Measurements from ENCODE around the gene ANKUB1. TPM values are rescaled to one million over a fixed set of nuclear protein-coding genes. Genes with fewer than 3 reads are reported as not detected.
"Not testable (repeated sequence)": the region's sequence is repeated elsewhere in the genome, so short reads cannot be mapped to it uniquely, and the experiment has no call there.

The ANKUB1 gene, protein sequence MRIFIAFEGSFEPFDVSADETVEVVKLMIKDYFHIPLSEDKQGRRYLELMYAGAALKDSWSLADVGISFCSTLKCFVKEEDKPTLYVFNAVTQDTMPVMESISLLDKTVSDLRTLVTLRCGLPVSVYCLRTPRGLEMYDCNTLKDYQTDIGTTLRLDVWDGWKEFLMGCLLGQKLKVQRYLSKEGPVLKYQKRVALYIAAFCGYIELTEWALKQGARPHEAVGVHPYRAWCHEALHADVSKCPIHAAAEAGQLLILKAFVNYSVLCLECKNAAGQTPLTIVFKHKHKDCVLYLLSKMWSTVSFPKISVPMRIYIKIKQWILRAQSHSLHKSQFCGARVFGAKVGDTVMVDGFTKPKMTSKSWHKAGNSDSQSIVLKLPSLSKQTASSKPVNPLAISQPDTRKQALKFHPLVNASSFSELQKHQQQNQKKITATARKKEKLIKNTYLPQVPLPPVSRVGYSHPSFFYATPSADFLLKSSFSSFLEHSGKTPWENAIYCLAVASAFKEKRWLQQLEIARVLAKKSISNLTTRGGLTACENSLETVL
- not detected in 2 replicates for total RNA-seq

DNA sequence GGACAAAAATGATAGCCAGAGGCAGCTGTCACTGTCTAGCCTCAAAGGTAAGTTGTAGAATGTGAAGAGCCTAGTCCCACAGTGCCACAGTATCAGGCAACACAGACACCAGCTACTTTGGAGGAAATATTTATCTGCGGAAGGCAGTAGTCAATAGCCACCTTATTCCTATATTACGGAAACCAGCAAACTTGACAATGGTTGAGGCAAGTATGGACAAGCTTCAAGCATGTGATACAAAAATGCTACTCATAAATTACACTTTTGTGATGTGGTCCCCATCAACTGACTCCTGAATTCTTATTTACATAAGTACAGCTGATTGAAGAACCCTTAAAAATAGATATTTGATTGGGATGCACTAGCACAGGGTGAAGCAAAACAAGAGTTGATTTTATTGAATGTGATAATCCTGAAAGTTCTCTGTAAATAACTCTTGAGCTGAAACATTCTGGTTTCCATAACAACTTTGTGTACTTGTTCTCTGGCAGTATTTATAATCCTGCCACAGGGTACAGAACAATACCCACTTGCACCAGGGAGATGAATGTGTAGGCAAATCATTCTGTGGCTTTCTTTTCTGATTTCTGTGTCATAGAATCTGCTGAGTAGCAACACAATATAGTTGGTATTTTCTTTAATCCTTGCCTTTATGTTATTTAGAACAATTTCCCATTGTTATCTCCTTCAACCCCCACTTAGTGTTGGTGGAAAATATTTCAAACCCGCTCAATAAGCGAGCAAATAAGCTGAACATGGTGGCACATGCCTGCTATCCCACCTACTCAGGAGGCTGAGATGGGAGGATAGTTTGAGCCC, at the start of gene ANKUB1:
Gene ANKUB1 (minus strand): TSS at position 103 of the 819 bp plus-strand sequence. CDS start 188 bp downstream, outside the sequence.
- intact Hi-C loops (cut with micrococcal nuclease): no loop called here

DNA sequence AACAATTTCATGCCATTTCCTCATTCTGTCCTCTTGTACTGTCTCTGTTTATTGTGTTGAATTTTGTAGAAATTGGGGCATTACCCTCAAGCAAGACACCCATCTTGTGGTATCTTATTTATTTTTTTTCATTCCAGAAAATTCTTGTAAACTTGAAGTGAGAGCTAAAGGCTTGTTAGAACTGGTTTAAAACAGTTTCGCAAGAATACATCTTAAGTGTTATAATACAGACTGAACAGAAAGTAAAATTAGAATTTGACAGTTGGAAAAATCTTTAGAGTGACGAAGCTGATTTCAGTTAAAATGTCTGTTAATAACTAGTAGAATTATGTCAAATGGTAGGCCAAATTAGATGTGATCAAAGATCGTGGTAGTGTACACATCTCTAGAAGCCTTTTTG, 47.5 kb upstream of the ANKUB1 start:
- intact Hi-C loops (cut with micrococcal nuclease): no loop called here

DNA sequence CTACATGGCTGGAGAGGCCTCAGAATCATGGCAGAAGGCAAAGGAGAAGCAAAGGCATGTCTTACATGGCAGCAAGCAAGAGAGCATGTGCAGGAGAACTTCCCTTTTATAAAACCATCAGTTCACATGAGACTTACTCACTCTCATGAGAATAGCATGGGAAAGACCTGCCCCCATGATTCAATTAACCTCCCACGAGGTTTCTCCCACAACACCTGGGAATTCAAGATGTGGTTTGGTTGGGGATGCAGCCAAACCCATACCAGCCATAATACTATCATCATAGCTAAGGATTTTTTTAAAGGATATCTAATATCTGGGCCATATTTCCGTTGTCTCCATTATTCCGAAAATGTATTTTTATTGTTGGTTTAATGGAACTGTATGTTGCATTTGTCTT, 47.1 kb upstream of the ANKUB1 start:
- intact Hi-C loops (cut with micrococcal nuclease): not testable (repeated sequence)

DNA sequence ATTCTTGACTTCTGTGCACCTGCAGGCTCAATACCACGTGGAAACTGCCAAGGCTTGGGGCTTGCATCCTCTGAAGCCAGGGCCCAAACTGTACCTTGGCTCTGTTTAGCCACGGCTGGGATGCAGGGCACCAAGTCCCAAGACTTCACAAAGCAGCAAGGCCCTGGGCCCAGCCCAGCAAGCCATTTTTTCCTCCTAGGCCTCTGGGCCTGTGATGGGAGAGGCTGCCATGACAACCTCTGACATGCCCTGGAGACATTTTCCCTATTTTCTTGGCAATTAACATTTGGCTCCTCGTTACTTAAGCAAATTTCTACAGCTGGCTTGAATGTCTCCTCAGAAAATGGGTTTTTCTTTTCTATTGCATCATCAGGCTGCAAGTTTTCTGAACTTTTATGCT, 46.1 kb upstream of the ANKUB1 start:
- intact Hi-C loops (cut with micrococcal nuclease): not testable (repeated sequence)

DNA sequence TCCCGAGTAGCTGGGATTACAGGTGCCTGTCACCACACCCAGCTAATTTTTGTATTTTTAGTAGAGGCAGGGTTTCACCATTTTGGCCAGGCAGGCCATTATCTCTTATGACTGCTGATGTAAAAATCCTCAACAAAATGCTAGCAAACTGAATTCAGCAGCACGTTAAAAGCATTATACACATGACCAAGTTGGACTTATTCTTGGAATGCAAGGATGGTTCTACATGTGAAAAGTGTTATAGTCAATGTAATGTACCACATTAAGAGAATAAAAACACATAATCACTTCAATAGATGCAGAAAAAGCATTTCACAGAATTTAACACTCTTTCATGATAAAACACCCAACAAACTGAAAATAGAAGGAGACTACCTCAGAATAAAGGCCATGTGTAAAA, 40.9 kb upstream of the ANKUB1 start:
- intact Hi-C loops (cut with micrococcal nuclease): no loop called here

DNA sequence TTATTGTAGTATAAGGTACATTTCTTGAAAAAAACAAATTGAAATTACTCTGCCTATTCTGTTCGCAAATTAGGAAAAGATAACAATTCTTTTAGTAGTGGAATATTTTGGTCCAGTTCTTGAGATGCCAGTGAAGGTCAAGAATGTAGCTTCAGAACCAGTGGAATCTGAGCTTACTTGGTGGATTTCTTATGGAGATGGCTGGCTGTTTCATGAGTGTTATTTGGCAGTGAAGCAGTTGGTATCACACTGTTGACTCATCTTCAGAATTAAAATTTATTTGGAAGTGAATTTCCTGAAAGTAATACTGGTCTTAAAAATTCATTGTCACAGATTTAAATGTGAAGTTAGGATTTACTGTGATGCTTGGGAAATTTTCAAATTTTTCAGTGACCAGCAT, 39.7 kb upstream of the ANKUB1 start:
- intact Hi-C loops (cut with micrococcal nuclease): no loop called here

DNA sequence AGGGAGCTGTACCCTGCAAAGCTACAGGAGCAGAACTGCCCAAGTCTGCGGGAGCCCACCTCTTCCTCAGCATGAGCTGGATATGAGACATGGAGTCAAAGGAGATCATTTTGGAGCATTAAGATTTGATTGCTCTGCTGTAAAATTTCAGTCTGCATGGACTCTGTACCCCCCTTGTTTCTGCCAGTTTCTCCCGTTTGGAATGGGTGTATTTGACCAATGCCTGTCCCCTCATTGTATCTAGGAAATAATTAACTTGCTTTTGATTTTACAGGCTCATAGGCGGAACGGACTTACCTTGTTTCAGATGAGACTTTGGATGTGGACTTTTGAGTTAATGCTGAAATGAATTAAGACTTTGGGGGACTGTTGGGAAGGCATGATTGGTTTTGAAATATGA, 39.0 kb upstream of the ANKUB1 start:
- intact Hi-C loops (cut with micrococcal nuclease): no loop called here

DNA sequence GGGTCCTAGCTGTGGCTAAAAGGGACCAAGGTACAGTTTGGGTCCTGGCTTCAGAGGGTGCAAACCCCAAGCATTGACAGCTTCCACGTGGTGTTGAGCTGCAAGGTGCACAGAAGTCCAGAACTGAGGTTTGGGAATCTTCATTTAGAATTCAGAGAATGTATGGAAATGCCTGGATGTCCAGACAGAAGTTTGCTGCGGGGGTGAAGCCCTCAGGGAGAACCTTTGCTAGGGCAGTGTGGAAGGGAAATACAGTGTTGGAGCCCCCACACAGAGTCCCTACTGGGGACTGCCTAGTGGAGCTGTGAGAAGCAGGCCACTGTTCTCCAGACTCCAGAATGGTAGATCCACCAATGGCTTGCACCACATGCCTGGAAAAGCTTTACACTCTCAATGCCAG, 38.5 kb upstream of the ANKUB1 start:
- intact Hi-C loops (cut with micrococcal nuclease): no loop called here

DNA sequence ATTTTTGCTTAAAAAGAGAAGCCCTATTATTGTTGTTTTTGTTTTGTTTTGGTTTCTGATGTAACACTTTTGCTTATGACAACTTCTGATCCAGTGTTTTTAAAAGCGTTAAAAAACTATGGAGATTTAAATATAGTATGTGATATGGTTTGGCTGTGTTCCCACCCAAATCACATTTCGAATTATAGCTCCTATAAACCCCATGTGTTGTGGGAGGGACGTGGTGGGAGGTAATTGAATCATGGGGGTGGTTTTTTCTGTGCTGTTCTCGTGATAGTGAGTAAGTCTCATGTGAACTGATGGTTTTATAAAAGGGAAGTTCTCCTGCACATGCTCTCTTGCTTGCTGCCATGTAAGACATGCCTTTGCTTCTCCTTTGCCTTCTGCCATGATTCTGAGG, 37.3 kb upstream of the ANKUB1 start:
- intact Hi-C loops (cut with micrococcal nuclease): not testable (repeated sequence)

DNA sequence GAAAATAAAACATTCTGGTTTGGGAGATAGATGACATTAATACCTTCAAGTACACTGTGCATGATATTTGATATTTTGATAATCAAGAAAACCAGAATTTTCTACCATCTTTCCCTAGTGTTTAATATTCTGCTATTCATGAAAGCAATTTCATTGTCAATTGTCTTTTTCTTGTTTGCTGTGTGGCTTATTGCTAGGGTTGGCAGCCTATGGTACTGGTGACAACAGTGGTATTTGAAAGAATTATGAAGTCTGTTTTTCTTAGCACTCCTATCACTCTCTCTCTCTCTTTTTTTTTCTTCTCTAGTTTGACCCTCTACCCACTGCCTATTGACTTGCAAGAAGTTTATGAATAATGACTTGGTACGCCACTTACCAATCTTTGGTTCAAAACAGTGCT, 36.0 kb upstream of the ANKUB1 start:
- intact Hi-C loops (cut with micrococcal nuclease): no loop called here

DNA sequence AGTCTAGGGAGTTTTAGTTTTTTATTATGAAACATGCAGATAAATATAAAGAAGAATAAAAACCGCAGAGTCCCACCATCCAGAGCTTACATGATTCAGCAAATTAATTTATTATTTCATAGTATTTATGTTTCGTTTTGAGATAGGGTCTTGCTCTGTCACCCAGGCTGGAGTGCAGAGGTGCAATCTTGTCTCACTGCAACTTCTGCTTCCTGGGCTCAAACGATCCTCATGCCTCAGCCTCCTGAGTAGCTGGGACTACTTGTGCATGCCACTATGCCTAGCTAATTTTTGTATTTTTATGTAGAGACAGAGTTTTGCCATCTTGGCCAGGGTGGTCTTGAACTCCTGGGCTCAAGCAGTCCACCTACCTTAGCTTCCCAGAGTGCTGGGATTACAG, 34.3 kb upstream of the ANKUB1 start:
- intact Hi-C loops (cut with micrococcal nuclease): no loop called here

DNA sequence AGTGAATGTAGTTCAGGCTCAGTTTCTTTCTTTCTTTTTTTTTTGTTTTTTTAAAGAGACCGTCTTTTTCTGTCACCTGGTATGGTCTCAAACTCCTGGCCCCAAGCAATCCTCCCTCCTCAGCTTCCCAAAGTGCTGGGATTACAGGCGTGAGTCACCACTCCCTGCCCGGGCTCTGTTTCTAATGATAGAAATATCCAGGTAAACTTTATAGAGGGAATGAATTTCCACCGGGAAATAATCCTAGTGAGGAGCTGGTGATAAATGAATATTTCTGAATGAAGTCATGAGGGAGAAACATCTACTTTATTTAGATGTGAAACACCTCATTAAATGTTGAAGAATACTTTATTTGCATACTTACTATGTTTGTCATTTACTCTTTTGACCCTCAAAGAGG, 27.8 kb upstream of the ANKUB1 start:
- intact Hi-C loops (cut with micrococcal nuclease): no loop called here

DNA sequence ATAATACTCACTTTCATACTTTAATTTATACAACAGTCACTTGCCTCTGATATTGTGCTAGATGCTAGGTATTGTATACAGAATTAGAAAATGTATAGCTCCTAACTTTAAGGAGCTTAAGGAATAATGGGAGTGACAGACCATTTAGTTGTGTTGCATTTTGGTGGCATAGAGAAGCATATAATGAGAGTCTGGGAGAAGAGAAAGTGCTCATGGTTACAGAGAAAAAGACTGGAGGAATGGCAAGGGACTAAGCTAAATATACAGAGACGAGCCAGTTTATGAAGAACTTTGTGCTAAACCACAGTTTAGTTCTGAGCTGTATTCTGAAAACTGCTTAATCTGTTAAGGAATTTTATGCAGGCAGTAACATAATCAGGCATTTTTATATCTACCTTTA, 27.1 kb upstream of the ANKUB1 start:
- intact Hi-C loops (cut with micrococcal nuclease): no loop called here

DNA sequence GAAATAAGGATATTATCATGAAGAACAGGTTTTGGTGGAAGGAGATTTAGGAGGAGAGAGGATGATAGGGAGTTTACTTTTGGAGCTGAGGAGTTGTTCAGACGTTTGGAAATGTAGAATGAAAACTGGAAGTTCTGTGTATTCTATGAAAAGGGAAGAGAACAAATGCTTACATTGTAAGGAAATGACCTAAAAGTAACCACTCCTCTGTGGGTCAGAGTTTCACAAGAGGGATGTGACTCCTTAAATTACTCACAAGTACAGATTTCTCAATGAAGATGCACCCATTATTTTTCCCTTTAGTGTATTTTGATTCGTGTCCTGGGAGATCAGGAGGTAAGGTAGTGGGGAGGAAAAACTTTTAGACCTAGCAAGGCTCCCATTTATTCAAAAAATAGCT, 24.6 kb upstream of the ANKUB1 start:
- intact Hi-C loops (cut with micrococcal nuclease): no loop called here

DNA sequence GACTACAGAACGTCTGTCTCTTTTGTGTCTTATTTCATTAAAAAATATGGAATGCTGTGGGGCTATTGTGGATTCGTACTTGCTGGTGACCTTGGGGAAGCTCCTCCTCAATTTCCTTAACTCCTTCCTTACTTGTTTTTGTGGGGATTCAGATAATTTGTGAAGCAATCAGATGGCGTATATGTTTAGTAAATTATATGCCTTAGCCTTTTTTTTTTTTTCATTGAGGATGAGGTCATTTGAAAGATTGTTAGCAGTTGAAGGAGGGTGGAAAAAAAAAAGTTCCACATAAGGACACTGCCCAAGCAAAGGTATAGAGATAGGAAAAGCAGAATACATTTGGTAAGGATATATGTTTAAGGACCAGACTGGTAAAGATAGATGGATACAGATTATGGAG, 24.0 kb upstream of the ANKUB1 start:
- intact Hi-C loops (cut with micrococcal nuclease): no loop called here

DNA sequence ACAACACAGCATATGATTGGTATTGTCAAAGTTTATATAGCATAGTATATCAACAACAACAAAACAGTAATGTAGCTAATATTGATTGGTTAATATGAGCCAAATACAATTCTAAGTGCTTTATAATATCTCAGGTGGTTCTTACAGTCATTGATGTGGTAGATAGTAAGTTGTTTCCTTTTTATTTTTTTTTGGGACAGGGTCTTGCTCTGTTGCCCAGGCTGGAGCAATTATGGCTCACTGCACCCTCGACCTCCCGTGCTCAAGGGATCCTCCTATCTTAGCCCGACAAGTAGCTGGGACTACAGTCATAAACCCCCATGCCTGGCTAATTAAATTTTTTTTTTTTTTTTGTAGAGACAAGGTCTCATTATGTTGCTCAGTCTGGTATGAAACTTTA, 23.4 kb upstream of the ANKUB1 start:
- intact Hi-C loops (cut with micrococcal nuclease): no loop called here

DNA sequence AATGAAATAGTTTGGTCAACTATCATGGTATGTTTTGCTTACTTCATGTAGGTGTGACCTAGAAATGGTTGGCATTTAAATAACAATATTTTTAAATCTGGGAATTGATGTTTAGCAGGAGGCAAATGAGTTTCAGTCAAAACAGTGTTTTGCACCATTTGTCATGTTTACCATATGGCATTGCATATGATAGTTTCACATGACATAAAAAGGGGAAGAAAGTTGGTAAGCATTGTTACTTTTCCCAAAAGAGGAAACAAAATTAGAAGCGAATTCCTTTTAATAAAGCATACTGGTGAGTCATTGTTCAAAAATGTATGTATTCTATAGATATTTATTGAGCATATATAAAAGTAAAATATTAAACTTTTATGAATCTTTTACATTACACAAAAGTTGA, 23.0 kb upstream of the ANKUB1 start:
- intact Hi-C loops (cut with micrococcal nuclease): no loop called here

DNA sequence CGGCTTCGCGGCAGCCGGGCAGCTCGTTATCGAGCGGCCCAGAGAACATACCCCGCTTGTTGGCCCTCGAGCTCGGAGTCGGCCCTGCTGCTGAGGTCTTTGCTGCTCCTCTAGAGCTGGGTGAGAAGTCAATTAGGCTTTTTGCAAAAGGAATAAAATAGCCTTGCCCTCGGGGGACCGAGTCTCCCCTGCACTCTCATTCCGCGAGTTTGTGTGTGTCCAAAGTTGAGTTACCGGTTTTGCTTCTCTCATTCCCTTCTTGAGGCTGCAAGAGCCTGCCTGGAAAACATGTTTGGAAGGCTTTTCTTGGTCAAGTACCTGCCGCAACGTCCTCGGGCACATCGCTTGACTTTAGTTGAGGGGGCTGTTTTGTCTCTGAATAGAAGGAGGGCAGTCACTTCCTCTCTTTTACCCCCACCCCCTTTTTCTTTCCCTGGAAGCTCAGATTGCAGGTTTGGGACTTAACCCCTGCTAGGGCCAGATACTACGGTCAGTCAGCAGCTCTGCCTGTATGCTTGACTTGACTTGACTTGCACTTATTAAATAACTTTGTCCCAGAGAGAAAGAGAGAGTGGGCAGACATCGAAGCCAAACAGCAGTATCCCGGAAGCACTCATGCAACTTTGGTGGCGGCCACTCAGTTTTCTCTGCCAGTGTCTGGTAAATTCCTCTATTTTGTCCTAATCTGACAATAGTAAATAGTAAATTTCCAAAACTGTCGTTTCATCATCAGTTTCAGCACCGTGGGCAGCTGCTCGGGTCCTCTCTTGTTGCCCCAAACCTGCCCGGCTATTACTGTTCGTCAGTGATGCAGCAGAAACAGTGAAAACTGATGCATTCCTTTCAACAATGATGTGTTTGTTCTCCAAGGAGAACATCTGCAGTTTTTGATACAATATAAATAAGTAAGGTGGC, 21.3 kb upstream of the ANKUB1 start:
- intact Hi-C loops (cut with micrococcal nuclease): loop anchor here (1.0 to 5.0 kb wide), 6 partner anchors 61 to 949 kb away; partner anchors contain the start of genes COMMD2, HPS3, PFN2 and SIAH2

DNA sequence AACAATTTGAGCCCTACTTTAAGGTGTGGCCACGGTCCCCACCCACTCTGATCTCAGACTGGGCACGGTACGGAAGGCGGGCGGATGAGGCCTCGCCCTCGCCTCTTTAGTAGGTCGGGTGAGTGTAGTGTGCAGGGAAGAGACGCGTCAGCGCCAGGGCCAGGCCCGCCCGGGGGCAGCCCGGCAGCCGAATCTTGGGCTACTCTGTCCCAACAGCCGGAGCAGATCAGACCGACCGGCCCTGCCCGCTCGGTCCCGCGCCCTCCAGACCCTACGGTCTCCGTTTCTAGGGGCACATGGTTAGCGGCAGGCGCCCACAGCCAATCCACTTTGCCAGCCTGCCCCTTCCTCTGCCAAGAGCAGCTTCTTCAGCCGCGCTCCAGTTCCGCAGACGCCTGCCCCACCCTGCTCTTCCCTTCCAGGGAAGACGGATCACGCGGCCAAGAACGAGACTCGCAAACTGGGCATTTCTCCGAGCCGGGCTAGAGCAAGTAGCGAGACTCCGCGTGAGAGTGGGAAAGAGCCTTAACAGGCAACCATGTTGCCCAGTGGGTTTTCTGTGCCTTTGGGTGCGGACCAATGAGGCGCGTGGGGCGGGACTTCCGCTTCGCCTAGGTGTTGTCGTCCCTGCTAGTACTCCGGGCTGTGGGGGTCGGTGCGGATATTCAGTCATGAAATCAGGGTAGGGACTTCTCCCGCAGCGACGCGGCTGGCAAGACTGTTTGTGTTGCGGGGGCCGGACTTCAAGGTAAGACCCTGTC, 20.4 kb upstream of the ANKUB1 start, which contains the start of gene RNF13:
Gene RNF13 (plus strand): TSS at position 610 of the 761 bp plus-strand sequence. CDS start 32,812 bp downstream, outside the sequence.
- intact Hi-C loops (cut with micrococcal nuclease): loop anchor here (1.0 to 5.0 kb wide), 7 partner anchors 60 to 950 kb away; partner anchors contain the start of genes COMMD2, EIF2A, HPS3 and PFN2

DNA sequence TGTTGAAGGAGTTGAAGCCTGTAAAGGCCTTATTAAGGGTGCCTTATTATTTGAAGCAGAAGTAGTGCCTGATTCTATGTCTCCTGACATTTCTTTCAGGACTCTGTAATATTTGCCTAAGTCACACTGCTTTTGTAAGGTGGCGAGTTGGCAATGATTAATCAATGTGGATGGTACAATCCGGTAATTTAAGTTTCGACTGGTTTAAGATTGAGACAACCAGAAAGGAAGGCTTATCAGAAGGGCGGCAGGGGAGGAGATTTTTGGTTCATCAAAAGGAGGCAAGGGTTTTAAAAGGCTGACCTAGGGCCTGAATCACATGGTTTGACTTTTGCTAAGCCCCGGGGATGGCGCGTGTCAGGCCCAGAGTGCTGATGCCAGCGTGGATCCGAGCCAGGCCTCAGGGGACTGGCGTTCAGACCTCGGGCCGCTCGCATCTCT, 19.8 kb upstream of the ANKUB1 start:
- intact Hi-C loops (cut with micrococcal nuclease): loop anchor here (1.0 to 5.0 kb wide), 5 partner anchors 155 to 951 kb away; partner anchors contain the start of genes EIF2A, HPS3, PFN2 and SERP1

Data from T-helper 2 cell treated with Interferon-gamma antibody and Interleukin-4, amounts not matched to agents 100 ng/mL and 5 ng/mL, for 36 hours (primary cell).